Transverse colon (tissue), 4 donors: ENCODE results near the gene HELZ.

ENCODE experiments used
- POLR2A ChIP-seq: fragments of 450-650 bp; IDR thresholded peaks from one replicate; pipeline ENCODE4 v1.6.1; 2016; ENCODE audit warnings: antibody characterized with exemption, mild to moderate bottlenecking, moderate library complexity
- POLR2AphosphoS5 ChIP-seq, 3 donors: sonication (generic); formaldehyde crosslinking; IDR thresholded peaks; one replicate each; pipeline ENCODE4 v1.6.1; 2016; ENCODE audit warnings: antibody characterized with exemption in 3 of 3
- TF ChIP-seq, protein P1 (sequence below), 5 experiments: fragments of 200-600 bp in 3 of 5; fragments of 450-650 bp in 2 of 5; sonication (generic) in 3 of 5; IDR thresholded peaks; 1 replicate in 2 of 5; 2 replicates in 3 of 5; pipeline ENCODE4 v1.5.1; 2016 to 2017; ENCODE audit warnings: antibody characterized with exemption in 5 of 5, inconsistent platforms in 3 of 5, mild to moderate bottlenecking in 2 of 5, moderate library complexity in 1 of 5

DNA sequence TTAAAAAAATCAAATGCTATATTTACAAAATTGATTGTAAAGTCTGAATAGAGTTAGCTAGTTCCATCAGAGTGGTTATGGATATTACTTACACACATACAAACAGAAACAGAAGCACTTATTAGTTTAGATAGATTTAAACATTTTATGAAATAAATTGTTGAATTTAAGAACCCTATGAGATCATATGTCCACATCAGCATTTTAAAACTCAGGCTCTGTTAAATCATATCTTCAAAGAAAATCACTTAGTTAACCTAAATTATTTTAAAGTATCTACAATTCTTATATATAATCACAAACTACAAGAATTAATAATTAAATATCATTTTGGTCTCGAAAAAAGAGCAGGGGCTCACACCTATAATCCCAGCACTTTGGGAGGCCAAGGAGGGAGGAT, 42.5 kb downstream of the HELZ start:
- TF ChIP-seq POLR2AphosphoS5 (IDR thresholded peaks at IDR 0.05) = no peak
- TF ChIP-seq, protein P1, sequence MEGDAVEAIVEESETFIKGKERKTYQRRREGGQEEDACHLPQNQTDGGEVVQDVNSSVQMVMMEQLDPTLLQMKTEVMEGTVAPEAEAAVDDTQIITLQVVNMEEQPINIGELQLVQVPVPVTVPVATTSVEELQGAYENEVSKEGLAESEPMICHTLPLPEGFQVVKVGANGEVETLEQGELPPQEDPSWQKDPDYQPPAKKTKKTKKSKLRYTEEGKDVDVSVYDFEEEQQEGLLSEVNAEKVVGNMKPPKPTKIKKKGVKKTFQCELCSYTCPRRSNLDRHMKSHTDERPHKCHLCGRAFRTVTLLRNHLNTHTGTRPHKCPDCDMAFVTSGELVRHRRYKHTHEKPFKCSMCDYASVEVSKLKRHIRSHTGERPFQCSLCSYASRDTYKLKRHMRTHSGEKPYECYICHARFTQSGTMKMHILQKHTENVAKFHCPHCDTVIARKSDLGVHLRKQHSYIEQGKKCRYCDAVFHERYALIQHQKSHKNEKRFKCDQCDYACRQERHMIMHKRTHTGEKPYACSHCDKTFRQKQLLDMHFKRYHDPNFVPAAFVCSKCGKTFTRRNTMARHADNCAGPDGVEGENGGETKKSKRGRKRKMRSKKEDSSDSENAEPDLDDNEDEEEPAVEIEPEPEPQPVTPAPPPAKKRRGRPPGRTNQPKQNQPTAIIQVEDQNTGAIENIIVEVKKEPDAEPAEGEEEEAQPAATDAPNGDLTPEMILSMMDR (IDR thresholded peaks at IDR 0.05) = no peak
- TF ChIP-seq POLR2A = no peak
